Measurements from ENCODE around the gene DAAM2. TPM values are rescaled to one million over a fixed set of nuclear protein-coding genes. Genes with fewer than 3 reads are reported as not detected.

Gene DAAM2
- total and polyA plus RNA-seq, 2 donors (not counting 3 experiments of a cell fraction or from before 2014, with no cell fraction given), result 0.42 to 0.44 TPM

GRCh38 chr6:39941820-39942219 is 149.6 kb downstream of the DAAM2 start:
- Histone ChIP-seq H3K9me1 (replicated peaks; ENCODE audit: control insufficient read depth, extremely low read depth, insufficient read depth, low read length) (no peaks in the 10 kb centered on the region), H3K36me3 (ENCODE audit: control insufficient read depth in 2 of 2, extremely low read depth in 1 of 2, insufficient read depth in 2 of 2, low read length in 2 of 2) (no peaks in the 10 kb centered on the region), H2AFZ (ENCODE audit: low read depth, low read length) (no peak overlapping the region), H3K4me2 (ENCODE audit: insufficient read depth, low read length) (no peak overlapping the region), H4K20me1 (replicated peaks; ENCODE audit: control insufficient read depth, extremely low read depth, insufficient read depth, low read length) (no peaks in the 10 kb centered on the region), H3K4me1 (ENCODE audit: control insufficient read depth, extremely low read depth, insufficient read depth, low read length) (no peaks in the 10 kb centered on the region), H3K27ac (ENCODE audit: insufficient read depth, low read depth, low read length) (no peak overlapping the region), H3K4me3 (replicated peaks in 1 of 3; ENCODE audit: insufficient read depth in 1 of 3, low read depth in 1 of 3, low read length in 3 of 3) (no peak overlapping the region), H3K79me2 (ENCODE audit: control insufficient read depth, insufficient read depth, low read length) (no peaks in the 10 kb centered on the region), H3K27me3 (ENCODE audit: control insufficient read depth in 2 of 2, insufficient read depth in 2 of 2, low read length in 2 of 2) (peaks cover 1 to 4% of the 10 kb centered on the region in 2 experiments), H3K9me3 (replicated peaks; ENCODE audit: control insufficient read depth, insufficient read depth, low read length) (no peaks in the 10 kb centered on the region), H3K9ac (replicated peaks; ENCODE audit: extremely low read depth, insufficient read depth, low read length) (no peak overlapping the region)
- dilution Hi-C loops (cut with MboI; ENCODE audit: extremely low pct_ligation_motif_present, low sequenced_read_pairs) (no loop called here), intact Hi-C loops (cut with micrococcal nuclease) (no loop called here)
- DNase-seq (ENCODE audit: low read depth, low spot score) (no peak), FAIRE-seq (no peak)
- no TSS peak for BruUV-seq (replicated peaks)
- TF ChIP-seq MAX (IDR thresholded peaks at IDR 0.05; ENCODE audit: insufficient read depth, insufficient read length) (no peak), FOS (IDR thresholded peaks at IDR 0.05; ENCODE audit: borderline replicate concordance, insufficient read depth, low read length) (no peak), MYC (IDR thresholded peaks at IDR 0.05; ENCODE audit: low read depth, low read length) (no peak), POLR2AphosphoS5 (IDR thresholded peaks at IDR 0.05; ENCODE audit: insufficient read depth, low read depth, low read length) (no peak), EZH2 (IDR thresholded peaks at IDR 0.05; ENCODE audit: borderline replicate concordance, low read depth, low read length, severe bottlenecking) (no peak), JUN (IDR thresholded peaks at IDR 0.05; ENCODE audit: borderline replicate concordance, insufficient read depth, insufficient read length, low read depth) (no peak), GATA2 (IDR thresholded peaks at IDR 0.05; ENCODE audit: insufficient read depth, insufficient read length, low read depth, low read length) (no peak), POLR2A (IDR thresholded peaks at IDR 0.05; ENCODE audit: low read depth, low read length) (no peak), CTCF (IDR thresholded peaks at IDR 0.05; ENCODE audit: extremely low read depth in 1 of 2, insufficient read depth in 1 of 2, low read depth in 1 of 2, low read length in 2 of 2) (no peak)
- ChIA-PET CTCF (no interaction called here), POLR2A (no interaction called here)
